ENCODE results near the gene EPHX1. TPM values are rescaled to one million over a fixed set of nuclear protein-coding genes. Genes with fewer than 3 reads are reported as not detected.

Gene EPHX1
- total RNA-seq, 4 donors from 2014 or later, result 30.3 to 72.8 (median 53.7) TPM

DNA sequence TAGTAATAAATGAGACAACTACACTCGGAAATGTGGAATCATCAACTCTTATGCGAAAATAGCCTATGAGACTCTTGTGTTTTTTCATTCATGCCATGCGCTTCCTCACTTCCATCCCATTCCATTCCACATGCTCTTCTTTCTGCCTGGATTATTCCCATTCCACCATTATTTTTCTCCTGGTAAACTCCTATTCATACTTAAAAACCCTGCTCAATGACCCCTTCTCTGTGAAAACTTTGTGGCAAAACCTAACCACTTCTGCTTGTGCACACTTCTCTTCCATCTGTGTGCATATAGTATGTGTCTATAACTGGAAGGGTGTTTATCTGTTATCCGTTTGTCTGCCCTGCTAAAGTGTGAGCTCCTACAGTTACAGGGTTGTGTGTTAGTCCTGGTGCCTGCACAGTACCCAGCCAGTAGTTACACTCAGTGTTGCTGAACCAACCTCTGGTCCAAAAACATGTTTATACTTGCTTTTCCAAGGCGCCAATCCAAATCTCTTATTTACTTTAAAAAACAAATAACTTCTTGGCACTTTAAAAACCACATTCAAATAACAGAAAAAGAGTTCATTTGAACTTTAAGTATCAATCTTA, 10.7 kb downstream of the EPHX1 start:
- Histone ChIP-seq H3K9me3 (no peaks in the 10 kb centered on the region), H3K36me3 (no peaks in the 10 kb centered on the region), H3K4me3 (no peak overlapping the region), H3K27ac (no peak overlapping the region), H3K4me1 (peaks cover 42% of the 10 kb centered on the region), H3K27me3 (no peaks in the 10 kb centered on the region)
- 73% methylated on average over 5 of the region's 5 CpGs for WGBS
- TF ChIP-seq CTCF (IDR thresholded peaks at IDR 0.05) (no peak), EP300 (IDR thresholded peaks at IDR 0.05) (no peak), POLR2A (IDR thresholded peaks at IDR 0.05) (no peak), POLR2AphosphoS5 (IDR thresholded peaks at IDR 0.05) (no peak)
- no peak for DNase-seq (ENCODE audit: low spot score in 2 of 2)

DNA sequence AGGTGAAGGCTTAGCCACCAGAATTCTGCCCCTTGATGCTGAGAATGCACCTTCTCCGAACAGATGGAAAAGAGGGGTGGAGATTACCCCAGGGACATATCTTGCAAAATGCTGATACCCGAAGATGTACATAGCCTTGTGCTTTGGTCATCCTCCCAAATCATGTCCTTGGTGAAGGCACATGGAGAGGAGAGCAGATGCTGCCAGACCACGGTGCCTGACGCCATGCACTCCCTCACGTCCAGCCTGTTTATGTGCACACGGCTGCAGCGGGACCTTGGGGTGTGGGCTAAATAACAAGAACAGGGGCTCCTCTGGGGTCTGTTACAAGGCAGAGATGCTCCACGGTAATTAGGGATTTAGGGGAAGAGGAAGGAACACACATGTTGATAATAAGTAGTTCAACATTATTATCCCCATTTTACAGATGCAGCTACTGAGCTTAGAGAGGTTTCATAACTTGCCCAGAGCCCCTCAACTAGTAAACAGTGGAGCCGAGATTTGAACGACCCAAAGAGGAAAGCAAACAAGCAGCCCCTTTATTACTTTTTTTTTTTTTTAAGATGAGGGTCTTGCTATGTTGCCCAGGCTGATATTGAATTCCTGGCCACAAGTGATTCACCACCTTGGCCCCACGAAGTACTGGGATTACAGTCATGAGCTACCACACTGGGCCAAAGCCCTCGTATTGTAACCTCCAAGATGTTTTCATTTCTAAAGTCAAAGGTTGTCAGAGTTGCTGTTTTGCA, 12.9 kb downstream of the EPHX1 start:
- Histone ChIP-seq H3K27me3 (no peaks in the 10 kb centered on the region), H3K4me1 (peaks cover 30% of the 10 kb centered on the region), H3K27ac (no peak overlapping the region), H3K4me3 (no peak overlapping the region), H3K36me3 (no peaks in the 10 kb centered on the region), H3K9me3 (no peaks in the 10 kb centered on the region)
- DNase-seq (ENCODE audit: low spot score in 2 of 2), result no peak
- no peak for TF ChIP-seq CTCF (IDR thresholded peaks at IDR 0.05)
- no peak for TF ChIP-seq EP300 (IDR thresholded peaks at IDR 0.05)
- TF ChIP-seq POLR2A (IDR thresholded peaks at IDR 0.05), result no peak
- no peak for TF ChIP-seq POLR2AphosphoS5 (IDR thresholded peaks at IDR 0.05)
- WGBS, result 72% methylated on average over 12 of the region's 12 CpGs

DNA sequence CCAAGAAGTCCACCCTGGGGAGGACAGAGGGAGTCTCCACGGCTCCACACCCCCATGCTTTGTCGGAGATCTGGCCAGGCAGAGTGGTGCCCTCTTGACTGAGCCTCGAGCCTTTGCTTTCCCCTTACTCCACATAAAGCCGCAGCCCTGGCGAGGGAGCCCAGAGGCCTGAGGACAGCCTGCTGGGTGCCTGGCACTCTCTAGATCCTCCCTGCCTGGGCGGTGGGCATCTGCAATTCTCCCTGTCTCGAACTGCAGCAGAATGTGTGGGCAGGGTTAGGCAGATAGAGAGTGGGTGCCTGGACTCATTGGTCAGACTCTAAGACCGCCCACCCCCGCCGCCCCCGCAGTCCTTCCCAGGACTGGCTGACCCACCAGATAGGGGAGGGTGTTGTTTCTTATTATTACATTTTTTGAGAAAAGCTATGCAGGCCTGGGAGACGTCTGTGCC, 13.9 kb downstream of the EPHX1 start:
- Histone ChIP-seq H3K27ac (no peak overlapping the region), H3K9me3 (no peaks in the 10 kb centered on the region), H3K27me3 (no peaks in the 10 kb centered on the region), H3K36me3 (peaks cover under 1% of the 10 kb centered on the region), H3K4me1 (peaks cover 22% of the 10 kb centered on the region), H3K4me3 (no peak overlapping the region)
- TF ChIP-seq EP300 (IDR thresholded peaks at IDR 0.05) (no peak), CTCF (IDR thresholded peaks at IDR 0.05) (no peak), POLR2A (IDR thresholded peaks at IDR 0.05) (no peak), POLR2AphosphoS5 (IDR thresholded peaks at IDR 0.05) (no peak)
- no peak for DNase-seq (ENCODE audit: low spot score in 2 of 2)
- 80% methylated on average over 11 of the region's 12 CpGs for WGBS

DNA sequence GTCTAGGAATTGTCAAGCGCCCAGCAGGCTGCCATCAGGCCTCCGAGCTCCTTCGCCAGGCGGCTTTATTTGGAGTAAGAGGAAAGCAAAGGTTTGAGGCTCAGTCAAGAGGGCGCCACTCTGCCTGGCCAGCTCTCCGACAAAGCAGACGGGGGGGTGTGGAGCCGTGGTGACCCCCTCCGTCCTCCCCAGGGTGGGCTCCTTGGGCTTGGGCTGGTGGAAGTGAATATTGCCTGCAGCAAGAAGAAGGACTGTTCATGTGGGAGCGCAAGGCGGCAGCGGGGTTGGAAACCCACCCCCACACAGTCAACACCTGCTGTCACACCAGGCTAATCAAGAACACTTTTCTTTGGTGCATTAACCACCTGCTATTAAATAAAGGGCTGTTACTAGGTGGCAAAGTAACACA, 14.6 kb downstream of the EPHX1 start:
- Histone ChIP-seq H3K27me3 (no peaks in the 10 kb centered on the region), H3K4me3 (no peak overlapping the region), H3K27ac (no peak overlapping the region), H3K4me1 (peaks cover 22% of the 10 kb centered on the region), H3K9me3 (no peaks in the 10 kb centered on the region), H3K36me3 (peaks cover 7% of the 10 kb centered on the region)
- 97% methylated on average over 12 of the region's 12 CpGs for WGBS
- TF ChIP-seq POLR2AphosphoS5 (IDR thresholded peaks at IDR 0.05) (no peak), POLR2A (IDR thresholded peaks at IDR 0.05) (no peak), EP300 (IDR thresholded peaks at IDR 0.05) (no peak), CTCF (IDR thresholded peaks at IDR 0.05) (no peak)
- DNase-seq (ENCODE audit: low spot score in 2 of 2), result no peak

DNA sequence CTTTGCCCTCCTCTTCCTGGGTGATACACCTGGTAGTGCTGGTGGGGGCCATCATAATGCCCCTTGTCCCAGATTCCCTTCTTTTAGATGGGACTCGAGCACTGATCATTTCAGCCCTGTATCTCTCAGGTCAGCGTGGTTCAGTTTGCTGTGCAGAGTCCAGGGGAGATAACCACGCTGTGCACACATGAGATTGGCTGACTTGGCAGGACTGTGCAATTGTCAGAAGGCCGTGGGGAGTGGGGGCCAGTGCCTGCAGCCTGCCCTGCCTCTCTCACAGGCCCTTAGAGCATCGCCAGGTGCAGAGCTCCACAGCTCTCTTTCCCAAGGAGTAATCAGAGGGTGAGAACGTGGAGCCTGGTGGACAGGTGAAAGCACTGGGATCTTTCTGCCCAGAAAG, 15.2 kb downstream of the EPHX1 start:
- H3K36me3 ChIP-seq, result peaks cover 13% of the 10 kb centered on the region
- H3K4me3 ChIP-seq, result no peak overlapping the region
- H3K4me1 ChIP-seq, result peaks cover 22% of the 10 kb centered on the region
- no peaks in the 10 kb centered on the region for H3K27me3 ChIP-seq
- WGBS, result 77% methylated on average over 6 of the region's 6 CpGs
- no peaks in the 10 kb centered on the region for H3K9me3 ChIP-seq
- H3K27ac ChIP-seq, result no peak overlapping the region
- TF ChIP-seq POLR2AphosphoS5 (IDR thresholded peaks at IDR 0.05), result no peak
- no peak for TF ChIP-seq EP300 (IDR thresholded peaks at IDR 0.05)
- DNase-seq (ENCODE audit: low spot score in 2 of 2), result no peak

All from suprapubic skin (tissue), 4 donors.